CD4-positive, alpha-beta T cell treated with Interleukin-15 for 4 hours (primary cell): ENCODE measurements around the gene THSD8.

Source experiments
- DNase-seq: peaks from one replicate; pipeline ENCODE4 v3.0.0-alpha.2; 2020; ENCODE audit warnings: low spot score

The THSD8 gene

DNA sequence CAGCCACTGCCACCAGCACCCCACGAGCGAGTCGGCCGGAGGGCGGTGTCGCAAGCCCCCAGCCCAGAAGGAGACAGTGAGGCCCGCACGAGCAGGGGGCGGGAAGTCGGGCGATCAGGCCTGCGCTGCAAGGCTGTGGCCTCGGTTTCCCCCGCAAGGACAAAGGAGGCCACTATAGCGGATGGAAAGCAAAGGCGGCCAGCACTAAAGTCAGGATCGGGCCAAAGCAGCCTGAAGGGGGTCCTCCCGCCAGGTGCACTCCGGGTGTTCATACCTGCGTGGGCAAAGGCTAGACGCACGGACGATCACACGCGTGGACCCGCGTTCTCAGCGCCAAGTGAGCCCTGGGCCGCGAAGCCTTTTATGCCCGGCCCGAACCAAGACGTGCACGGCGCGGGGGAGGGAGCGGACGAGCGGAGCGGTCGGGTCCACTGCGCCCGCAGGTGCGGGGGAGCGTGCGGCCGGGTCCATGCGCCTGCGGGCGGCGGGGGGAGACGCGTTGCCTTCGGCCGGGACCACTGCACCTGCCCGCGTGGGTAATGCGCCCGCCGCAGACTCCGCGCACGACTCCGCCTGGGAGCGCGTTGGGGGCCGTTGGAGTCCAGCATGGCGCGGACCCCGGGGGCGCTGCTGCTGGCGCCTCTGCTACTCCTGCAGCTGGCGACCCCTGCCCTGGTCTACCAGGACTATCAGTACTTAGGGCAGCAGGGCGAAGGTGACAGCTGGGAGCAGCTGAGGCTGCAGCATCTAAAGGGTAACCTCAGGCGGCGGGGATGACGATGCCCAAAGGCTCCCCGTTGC is at the start of gene THSD8, which contains the start of gene PRDX2:
TSS of gene THSD8 (plus strand) at position 604 of the 801 bp plus-strand sequence. CDS start at position 607, 3 bp downstream.
TSS of gene PRDX2 (minus strand) at position 335 of the 801 bp plus-strand sequence. CDS start 539 bp downstream, outside the sequence.
- DNase-seq = peak; percentile 75

DNA sequence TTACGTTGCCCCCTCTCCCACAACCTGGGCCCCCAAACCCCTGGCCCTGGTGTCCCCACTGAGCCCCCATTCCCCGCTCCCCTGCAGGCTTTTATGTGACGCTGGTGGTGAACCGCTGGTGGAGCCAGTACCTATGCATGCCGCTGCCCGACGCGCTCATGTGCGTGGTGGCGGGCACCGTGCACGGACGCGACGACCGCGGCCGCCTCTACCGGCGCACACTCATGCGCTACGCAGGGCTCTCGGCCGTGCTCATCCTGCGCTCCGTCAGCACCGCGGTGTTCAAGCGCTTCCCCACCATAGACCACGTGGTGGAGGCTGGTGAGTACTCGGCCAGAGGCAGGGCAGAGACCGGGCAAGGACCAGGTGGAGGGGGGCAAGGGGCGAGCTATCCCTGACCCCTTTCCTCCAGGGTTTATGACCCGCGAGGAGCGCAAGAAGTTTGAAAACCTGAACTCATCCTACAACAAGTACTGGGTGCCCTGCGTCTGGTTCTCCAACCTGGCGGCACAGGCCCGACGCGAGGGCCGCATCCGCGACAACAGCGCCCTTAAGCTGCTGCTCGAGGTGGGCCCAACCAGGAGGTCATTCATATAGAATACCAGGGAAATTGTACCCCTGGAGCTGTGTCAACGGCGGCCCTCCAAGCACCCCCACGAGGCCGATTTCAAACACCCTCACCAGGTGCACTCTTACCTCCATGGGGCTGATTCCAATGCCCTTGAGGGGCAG is 47.2 kb upstream of the THSD8 start:
- DNase-seq = no peak

DNA sequence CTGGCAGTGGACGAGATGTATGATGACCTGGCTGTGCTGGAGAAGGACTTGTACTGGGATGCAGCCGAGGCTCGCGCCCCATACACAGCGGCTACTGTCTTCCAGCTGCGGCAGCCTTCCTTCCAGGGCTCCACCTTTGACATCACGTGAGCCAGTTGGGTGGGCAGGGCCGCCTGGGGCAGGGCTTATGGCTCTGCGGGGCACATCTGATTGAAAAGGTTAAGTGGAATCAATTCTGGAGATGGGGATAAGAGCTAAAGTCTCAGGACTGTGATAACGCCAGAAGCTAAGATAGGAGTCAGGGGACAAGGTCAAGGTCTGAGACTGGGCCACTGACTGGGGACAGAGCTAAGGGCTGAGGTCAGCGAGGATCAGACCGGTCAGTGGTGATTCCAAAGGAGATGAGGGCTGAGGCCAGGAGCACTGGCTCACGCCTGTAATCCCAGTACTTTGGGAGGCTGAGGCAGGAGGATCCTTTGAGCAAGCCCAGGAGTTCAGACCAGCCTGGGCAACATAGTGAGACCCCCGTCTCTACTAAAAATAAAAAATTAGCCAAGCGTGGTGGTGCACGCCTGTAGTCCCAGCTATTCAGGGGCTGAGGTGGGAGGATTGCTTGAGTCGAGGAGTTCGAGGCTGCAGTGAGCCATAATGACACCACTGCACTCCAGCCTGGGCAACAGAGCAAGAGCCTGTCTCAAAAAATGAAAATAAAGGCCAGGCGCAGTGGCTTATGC is 45.6 kb upstream of the THSD8 start:
- DNase-seq = no peak

- DNase-seq = peak; percentile 59
These were observed 44.2 kb upstream of the THSD8 start for GRCh38 chr19:12757544-12758274.

- no peak for DNase-seq
These were observed 42.2 kb upstream of the THSD8 start for GRCh38 chr19:12759686-12760085.

DNA sequence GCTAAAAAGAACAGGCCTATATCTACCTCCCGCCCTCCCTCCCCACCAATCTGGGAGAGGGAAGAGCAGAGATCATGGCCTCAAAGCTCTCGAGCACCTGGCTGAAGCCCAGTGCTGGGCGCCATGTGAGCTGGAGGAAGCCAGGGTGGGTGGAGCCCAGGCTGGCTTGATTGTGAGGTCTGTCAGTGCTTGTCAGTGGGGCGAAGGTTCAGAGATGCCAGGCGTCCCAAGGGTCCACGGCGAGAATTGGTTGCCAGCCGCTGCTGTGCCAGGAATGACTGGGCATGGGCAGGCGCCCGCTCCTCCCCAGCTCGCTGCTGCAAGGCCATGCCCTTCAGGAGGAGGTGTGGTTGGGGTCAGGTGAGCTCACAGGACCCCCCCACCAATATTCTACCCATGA is 38.8 kb upstream of the THSD8 start:
- no peak for DNase-seq

DNA sequence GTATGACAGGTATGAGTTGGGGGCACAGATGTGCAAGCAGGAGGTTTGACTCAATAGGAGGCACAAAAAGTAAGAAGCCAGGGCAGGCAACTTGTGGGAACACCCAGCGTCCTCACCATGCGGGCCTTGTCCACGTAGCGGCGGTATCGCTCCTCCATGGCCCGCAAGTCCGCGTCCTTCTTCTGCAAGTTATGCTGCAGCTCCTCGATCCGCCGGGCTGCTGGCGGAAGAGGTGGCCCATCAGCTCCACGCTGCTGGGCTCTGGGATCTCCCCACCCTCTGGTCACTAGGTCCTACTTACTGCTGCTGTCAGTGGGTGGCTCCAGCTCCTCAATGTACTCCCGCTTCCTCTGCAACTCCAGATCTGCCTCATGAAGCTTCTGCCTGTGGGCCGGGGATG is 37.2 kb upstream of the THSD8 start:
- no peak for DNase-seq

GRCh38 chr19:12766051-12766521 is 35.8 kb upstream of the THSD8 start:
- DNase-seq = peak; percentile 83

DNA sequence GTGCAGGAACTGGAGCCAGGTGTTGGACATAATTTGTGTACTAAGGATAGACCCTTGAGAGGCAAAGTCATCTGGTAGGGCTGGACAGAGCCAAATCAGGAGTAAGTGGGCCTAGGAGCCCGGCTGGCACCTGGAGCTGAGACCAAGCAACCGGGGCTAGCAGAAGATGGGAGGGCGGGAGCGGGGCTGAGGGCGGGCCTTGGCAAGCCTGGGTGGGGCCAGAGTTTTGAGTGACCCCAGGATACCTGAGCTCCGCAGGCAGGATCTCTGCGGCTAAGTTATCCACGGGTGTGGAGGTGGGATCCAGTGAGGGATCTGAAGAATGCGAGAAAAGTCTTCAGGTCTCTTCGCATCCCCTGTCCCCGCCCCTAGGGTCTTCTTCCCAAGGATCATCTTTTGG is 34.7 kb upstream of the THSD8 start:
- DNase-seq = no peak

GRCh38 chr19:12767666-12768065 is 34.2 kb upstream of the THSD8 start:
- DNase-seq = no peak

GRCh38 chr19:12769689-12770088 is 32.2 kb upstream of the THSD8 start:
- peak; percentile 75 for DNase-seq

DNA sequence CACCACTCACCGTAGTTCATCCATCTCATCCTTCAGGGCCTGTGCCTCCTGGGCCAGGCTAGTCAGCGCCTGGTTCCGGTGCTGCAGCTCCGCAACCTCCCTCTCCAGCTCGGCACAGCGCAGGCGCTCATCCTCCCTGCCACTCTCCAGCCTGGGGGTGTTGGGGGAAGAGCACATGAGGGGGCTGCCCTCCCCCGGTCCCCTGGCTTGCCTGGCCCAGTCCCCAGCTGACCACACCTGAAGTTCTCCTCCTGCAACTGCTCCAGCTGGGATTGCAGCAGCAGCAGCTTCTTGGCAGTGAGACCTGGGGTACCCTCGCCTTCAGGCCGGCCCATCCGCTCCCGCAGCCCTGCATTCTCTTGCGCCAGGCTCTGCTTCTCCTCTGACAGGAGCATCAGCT is 30.9 kb upstream of the THSD8 start:
- DNase-seq = no peak

DNA sequence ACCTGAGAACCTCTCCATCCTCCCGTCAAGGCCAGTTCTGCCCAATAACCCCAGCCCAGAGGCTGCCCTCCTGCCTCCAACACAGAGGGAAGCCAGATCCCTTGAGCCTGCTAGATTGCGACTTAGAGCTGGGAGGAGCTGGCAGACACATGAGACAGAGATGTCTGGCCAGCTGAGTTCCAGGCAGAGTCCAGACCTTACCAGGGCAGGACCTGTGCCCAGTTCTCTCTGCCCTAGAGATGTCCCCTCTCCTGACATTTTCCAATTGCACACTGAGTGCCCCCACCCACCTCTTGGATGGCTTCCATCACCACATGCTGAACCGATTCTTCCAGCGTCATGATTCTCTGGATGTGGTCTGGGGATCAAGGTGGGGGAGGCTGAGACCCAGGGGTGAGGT is 29.5 kb upstream of the THSD8 start:
- DNase-seq = no peak

- no peak for DNase-seq
These were observed 28.3 kb upstream of the THSD8 start for GRCh38 chr19:12773571-12773970.

DNA sequence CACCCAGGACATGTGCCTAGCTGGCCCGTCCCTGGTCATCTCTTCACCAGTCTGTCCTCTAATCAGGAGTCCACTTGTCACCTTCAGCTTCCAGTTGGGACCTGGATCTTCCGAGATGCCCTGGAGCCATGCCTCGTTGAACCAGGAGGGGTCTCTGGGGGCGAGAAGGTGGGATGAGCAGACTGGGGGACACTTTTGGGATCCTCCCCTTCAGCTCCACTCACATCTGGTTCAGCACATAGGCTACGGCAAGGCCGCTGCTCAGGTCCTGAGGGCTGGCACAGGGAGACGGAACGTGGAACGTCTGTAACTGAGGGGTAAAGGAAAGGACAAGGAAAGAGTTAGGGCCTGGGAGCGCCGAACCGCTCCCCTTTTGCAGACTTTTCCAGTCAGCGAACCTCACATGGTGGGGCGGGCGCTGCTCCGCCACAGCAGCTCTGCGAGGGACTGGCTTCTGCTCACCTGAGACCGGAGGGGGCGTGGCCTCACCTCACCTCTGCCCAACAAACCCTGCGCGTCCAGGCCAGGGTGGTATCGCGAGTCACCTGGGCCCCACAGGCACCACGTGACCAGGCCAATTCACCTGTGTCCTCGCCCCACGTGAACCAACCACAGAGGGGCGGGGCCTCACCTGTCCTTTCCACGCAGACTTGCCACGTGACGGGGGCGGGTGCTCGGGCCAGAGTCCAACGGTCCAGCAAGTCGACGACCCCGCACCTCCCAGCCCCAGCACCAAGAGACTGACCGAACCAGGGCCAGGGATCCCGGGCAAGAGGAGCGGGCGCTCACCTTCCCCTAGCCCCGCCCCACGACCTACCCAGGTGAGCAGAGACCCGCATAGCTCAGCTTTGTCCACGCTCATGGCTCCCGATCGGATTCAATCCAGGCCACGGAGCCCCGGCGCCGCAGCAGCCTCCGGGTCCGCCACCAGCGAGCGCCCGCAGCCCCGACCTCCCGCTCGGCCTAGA is 27.0 kb upstream of the THSD8 start, which contains the start of gene HOOK2:
TSS of gene HOOK2 (minus strand) at position 965 of the 968 bp plus-strand sequence. CDS start at position 862, 103 bp downstream.
- DNase-seq = peak; percentile 41

DNA sequence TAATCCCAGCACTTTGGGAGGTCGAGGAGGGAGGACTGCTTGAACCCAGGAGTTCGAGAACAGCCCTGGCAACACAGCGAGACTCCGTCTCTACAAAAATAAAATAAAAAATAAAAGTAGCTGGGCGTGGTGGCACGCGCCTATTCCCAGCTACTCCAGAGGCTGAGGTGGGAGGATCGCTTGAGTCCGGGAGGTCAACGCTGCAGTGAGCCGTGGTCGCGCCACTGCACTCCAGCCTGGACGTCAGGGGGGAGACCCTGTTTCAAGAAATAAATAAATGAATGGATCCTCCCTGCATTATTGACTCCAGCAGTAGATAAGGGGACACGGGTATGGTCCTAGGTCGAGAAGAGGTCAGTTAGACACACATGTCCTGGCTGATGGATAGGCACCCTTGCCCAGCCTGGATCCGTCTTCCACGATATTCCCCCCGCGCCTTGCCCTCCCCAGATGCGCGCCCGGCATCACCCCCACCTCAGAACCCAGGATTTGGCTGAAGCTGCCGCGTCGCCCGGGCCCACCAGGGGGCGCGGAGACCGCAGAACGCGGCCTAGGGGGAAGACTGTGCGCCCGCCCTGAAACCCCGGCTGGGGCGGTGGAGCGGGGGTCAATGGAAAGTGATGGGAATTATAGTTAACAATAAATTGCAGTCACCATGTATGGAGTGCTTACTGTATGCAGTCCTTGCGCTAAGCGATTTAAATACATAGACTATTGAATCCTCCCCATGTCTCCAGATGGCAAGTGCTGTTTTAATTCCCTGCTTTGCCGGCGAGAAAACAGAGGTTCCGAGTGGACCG is 24.5 kb upstream of the THSD8 start:
- DNase-seq = peak; percentile 82

GRCh38 chr19:12778017-12778904 is 23.6 kb upstream of the THSD8 start:
- peak; percentile 41 for DNase-seq

GRCh38 chr19:12778905-12779161 is 23.0 kb upstream of the THSD8 start:
- DNase-seq = no peak
